ENCODE measurements around the gene MUC6.

MUC6 gene

DNA sequence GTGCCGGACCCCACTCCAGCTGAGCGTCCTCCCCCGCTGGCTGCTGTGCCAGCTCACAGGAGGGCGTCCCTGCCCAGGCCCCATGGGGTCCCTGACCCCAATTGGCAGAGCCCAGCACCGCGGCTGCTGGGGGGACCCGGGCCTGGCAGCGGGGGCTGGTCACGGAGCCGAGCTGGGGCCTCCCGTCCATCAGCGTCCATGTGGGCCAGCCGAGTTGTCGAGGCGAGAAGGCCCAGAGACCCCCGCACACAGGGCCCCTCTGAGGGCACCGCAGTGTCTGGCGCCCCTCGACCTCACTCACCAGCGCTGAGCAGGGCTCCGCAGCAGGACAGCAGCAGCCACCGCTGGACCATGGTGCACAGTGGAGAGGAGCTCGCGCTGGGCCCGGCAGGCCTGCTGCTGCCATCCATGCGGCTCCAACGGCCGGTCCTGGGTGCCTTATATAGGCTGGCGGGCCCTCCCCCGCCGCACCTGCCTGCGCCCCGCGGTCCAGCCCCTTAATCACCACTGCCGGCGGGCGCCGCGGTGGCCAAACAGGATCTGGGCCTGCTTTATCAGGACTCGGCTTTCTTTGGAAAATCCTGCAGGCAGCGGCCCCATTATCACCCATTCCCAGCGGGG is at the start of gene MUC6:
TSS of gene MUC6 (minus strand) at position 416 of the 621 bp plus-strand sequence. CDS start at position 353, 63 bp downstream.
- no peak for DNase-seq

GRCh38 chr11:1085440-1086170 is 49.1 kb upstream of the MUC6 start:
- DNase-seq, result no peak

GRCh38 chr11:1084561-1085439 is 48.3 kb upstream of the MUC6 start:
- no peak for DNase-seq

DNA sequence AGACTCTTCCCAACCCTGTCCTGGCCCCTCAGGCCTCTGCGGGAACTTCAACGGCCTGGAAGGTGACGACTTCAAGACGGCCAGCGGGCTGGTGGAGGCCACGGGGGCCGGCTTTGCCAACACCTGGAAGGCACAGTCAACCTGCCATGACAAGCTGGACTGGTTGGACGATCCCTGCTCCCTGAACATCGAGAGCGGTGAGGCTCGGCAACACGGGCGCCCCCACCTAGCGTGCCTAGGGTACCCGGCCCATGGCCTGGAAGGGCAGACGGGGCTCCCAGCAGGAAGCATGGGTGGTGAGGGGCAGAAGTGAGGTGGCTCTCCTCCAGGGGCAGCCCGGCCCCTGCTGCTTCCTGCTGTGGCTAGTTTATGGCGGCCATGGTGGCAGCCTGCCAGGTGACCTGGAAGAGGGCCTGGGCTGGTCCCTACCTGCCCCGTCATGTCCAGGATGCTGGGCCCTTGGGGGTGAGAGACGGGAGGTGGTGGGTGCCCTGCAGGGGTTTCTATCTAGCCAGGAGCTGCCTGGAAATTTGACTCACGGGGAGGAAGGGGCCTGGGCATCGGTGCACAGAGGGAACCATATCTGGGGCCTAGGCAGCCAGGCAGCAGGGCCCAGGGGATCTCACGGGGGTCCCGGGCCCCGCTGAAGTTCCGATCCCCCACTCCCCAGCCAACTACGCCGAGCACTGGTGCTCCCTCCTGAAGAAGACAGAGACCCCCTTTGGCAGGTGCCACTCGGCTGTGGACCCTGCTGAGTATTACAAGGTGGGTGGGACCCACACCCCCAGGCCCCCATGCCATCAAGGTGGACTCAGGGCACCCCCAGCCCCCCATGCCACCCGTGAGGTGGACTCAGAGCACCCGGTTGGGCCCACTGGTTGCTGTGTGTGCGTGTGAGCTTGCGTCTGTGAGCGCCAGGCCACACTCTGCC is 47.4 kb upstream of the MUC6 start:
- no peak for DNase-seq

DNA sequence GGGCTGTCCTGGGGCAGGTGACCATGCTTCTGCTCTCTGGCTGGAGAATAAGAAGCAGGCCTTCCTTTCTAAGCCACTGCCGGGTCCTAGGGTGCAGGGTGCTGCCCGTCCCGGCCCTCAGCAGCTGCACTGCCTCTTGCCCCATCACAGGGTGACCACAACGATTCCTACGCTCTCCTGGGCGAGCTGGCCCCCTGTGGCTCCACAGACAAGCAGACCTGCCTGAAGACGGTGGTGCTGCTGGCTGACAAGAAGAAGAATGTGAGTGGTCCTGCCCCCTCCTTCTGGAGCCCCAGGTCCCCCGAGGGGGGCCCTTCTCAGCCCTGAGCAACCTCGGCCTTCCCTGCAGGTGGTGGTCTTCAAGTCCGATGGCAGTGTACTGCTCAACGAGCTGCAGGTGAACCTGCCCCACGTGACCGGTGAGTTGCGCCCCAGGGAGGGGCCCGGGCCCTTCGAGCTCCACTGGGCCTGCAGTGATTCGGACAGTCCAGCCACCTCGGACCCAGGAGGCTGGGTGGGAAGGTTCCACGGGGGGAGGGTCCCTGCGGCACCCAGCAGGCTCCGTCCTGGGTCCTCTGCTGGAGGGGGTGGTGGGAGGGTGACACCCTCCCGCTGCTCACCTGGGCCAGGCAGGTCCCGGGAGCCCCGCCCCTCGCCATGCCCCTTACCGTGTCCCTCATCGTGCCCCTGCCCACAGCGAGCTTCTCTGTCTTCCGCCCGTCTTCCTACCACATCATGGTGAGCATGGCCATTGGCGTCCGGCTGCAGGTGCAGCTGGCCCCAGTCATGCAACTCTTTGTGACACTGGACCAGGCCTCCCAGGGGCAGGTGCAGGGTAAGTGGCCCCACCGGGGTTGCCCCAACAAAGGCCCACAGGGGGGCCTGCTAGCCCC is 46.5 kb upstream of the MUC6 start:
- DNase-seq, result no peak

- DNase-seq, result no peak
Measured at GRCh38 chr11:1082346-1082727, 45.8 kb upstream of the MUC6 start.

DNA sequence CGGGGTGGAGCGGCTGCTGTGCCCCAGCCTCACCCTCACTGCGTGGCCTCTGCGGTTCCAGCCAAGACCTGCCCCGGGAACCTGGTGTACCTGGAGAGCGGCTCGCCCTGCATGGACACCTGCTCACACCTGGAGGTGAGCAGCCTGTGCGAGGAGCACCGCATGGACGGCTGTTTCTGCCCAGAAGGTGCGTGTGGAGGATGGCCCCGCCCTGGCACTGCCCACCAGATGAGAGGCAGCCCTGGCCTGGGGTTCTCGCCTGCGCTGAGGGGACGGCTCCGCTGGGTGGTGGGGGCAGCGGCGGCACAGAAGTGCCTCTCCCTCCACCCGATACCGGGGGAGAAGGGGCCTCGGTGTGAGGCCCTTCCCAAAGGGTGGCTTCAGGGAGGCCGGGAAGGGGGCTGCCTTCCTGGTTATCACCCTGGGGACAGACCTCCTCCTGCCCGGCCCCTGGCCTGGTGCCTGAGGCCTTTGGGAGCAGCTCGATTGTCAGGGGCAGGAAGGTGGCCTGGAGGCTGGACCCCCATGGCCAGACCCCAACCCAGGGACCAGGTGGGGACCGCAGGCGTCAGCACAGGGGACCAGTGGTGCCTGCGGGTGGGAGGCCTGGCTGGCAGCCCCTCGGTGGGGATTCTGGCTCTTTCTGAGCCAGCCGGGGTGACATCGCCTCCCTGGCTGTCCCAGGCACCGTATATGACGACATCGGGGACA is 45.2 kb upstream of the MUC6 start:
- no peak for DNase-seq

DNA sequence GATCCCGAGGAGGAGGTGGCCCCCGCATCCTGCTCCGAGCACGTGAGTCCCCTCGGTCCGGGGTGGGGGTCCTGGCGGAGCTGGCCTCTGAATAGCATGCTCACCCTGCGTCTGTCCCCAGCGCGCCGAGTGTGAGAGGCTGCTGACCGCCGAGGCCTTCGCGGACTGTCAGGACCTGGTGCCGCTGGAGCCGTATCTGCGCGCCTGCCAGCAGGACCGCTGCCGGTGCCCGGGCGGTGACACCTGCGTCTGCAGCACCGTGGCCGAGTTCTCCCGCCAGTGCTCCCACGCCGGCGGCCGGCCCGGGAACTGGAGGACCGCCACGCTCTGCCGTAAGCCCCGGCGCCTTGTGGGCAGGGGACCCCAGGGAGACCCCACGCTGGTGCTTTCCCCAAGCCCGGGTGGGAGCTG is 41.7 kb upstream of the MUC6 start:
- DNase-seq, result no peak

- no peak for DNase-seq
Measured at GRCh38 chr11:1077417-1078119, 41.0 kb upstream of the MUC6 start.

DNA sequence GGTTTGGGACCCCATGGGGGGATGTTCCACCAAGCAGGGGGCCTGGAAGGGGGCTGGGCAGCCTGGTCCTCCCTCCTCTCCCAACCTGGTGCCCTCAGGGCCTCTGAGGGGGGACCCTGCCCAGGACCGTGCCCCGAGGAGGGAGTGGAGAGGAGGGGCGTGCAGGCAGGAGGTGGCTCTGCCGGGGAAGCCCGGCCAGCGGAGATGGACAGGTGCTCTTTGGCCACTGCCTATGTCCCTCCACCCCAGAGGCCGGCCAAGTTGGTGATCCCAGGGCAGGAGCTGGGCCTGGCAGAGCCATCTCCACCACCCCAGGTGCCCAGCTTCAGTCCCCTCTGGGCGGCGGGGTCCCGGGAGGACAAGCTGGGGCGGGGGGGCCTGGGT is 40.5 kb upstream of the MUC6 start:
- no peak for DNase-seq

GRCh38 chr11:1076061-1076665 is 39.6 kb upstream of the MUC6 start:
- no peak for DNase-seq

DNA sequence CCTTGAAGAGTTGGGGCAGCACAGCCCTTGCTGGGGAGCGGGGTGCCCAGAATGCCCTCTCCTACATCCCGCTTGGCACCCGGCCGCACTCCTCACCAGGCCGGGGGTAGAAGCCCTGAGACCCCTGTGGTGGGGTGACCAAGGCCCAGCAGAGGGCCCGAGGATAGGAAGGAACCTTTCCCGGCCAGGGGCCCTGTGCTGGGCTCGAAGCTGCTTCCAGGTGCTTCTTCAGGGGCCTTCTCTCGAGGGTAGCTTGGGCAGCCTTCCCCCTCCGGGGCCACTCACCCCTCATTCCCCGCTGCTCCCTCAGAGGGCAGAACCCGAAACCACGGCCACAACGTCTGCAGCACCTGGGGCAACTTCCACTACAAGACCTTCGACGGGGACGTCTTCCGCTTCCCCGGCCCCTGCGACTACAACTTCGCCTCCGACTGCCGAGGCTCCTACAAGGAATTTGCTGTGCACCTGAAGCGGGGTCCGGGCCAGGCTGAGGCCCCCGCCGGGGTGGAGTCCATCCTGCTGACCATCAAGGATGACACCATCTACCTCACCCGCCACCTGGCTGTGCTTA is 38.9 kb upstream of the MUC6 start:
- no peak for DNase-seq

DNA sequence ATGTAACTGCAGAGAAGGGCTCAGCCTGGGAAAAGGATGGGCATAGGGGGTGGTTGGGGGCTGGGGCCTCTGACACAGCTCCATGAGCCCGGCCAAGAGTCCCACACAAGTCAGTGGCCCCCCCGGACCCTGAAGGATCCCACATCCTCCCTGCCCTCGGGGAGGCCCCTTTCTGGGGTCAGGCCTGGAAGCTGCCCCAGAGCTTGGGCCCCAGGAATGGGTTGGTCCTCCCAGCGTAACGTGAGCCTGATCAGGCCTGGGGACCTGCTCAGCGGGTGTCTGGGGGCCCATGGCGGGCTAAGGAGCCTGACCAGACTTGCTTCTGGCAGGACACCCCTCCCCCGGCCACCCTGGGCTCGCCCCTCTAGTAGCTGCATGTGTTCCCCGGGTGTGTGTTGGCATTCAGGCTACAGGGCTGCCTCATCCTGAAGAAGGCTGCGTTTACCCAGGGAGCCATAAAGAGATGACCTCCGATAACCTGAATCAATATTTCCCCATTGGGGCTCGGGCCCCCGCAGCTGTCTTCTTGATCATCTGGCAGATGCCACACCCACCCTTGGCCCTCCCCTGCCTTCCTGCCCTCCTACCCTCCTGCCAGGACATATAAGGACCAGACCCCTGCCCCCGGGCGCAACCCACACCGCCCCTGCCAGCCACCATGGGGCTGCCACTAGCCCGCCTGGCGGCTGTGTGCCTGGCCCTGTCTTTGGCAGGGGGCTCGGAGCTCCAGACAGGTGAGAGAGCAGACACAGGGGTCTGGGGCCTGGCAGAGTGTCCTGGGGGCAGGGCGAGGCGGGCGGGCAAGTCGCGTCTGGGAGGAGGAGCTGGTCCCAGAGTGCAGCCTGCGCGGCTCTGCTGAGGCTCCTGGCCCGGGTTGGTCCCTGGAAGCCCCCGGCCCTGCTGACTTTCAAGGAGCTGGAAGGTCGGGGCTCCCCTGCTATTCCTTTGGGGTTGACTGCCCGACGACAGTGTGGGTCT is 38.0 kb upstream of the MUC6 start, which contains the start of gene MUC2:
TSS of gene MUC2 (plus strand) at position 631 of the 978 bp plus-strand sequence.
- no peak for DNase-seq

- no peak for DNase-seq
Measured at GRCh38 chr11:1073851-1074243, 37.3 kb upstream of the MUC6 start.

DNA sequence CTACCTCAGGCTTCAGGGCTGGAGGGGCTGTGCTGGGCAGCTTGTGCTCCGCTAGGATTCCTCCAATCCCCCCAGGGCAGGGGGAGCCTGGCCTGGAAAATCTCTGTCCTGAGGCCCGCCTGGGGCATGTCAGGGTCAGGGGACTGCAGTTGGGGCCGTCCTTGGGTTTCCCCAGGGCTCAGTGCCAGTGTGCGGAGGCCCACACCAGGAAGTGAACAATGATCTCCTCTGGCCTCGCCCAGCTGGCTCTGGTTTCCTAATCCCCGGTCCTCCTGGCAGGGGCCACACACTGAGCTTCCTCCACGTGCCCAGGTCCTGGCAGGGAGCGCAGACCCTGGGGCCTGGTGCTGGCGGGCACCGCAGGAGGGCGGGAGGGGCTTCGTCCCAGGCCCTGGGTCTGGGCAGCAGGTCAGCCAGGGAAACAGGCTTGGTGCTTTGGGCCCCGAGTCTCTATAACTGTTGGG is 36.8 kb upstream of the MUC6 start:
- DNase-seq, result no peak

GRCh38 chr11:1072821-1073231 is 36.3 kb upstream of the MUC6 start:
- no peak for DNase-seq

DNA sequence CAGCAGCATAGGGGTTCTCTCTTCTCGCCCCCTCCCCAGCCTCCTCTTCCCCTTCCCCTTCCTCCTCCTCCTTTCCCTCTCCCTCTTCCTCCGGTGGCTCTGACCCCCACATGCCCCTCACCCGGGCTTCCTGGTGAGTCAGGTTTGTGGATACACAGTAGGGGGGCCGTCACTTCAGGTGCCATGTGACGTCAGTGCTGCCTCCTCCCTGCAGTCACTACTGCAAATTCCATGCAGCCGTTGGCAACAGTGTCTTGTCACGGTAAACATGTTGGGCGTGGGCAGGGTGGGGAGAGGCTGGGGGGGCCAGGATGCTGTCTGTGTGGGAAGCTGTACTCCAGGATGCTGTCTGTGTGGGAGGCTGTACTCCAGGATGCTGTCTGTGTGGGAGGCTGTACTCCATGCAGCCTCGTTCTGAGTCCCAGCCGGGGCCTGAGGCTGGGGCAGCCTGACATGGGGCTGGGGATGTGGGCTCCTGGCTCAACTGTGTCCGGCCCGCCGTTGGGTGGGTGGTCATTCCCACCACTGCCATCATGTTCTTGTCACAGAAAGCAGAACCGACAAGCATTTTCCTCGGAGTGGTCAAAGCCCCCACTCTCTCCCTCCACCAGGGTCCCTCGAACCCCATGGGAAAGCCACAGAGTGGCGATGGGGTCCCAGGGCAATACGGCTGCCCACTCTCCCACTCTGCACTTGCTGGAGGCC is 35.8 kb upstream of the MUC6 start:
- DNase-seq, result no peak
